Iris pigment epithelial cell (primary cell): ENCODE measurements around the gene UBASH3B.
"Not testable (repeated sequence)": the region's sequence is repeated elsewhere in the genome, so short reads cannot be mapped to it uniquely, and the experiment has no call there.

Experiments used
- DNase-seq: peaks from one replicate; pipeline ENCODE4 v3.0.0-alpha.2; 2011; ENCODE audit warnings: low read depth

Gene UBASH3B

GRCh38 chr11:122812638-122813037, 157.1 kb downstream of the UBASH3B start:
- no peak for DNase-seq

GRCh38 chr11:122813176-122813893, 157.8 kb downstream of the UBASH3B start:
- no peak for DNase-seq

- DNase-seq = no peak
These were observed 158.4 kb downstream of the UBASH3B start for GRCh38 chr11:122813894-122814270.

GRCh38 chr11:122814401-122814800, 158.9 kb downstream of the UBASH3B start:
- DNase-seq = no peak

GRCh38 chr11:122815900-122816299, 160.4 kb downstream of the UBASH3B start:
- DNase-seq = no peak

- no peak for DNase-seq
These were observed 161.4 kb downstream of the UBASH3B start for GRCh38 chr11:122816761-122817520.

GRCh38 chr11:122820158-122820557, 164.6 kb downstream of the UBASH3B start:
- DNase-seq = no peak

GRCh38 chr11:122821169-122821568, 165.6 kb downstream of the UBASH3B start:
- no peak for DNase-seq

GRCh38 chr11:122822241-122822640, 166.7 kb downstream of the UBASH3B start:
- DNase-seq = no peak

GRCh38 chr11:122823564-122823963, 168.0 kb downstream of the UBASH3B start:
- no peak for DNase-seq

GRCh38 chr11:122829371-122829770, 173.8 kb downstream of the UBASH3B start:
- not testable (repeated sequence) for DNase-seq

GRCh38 chr11:122832297-122832696, 176.8 kb downstream of the UBASH3B start:
- DNase-seq = not testable (repeated sequence)

GRCh38 chr11:122832721-122833470, 177.4 kb downstream of the UBASH3B start:
- no peak for DNase-seq

- no peak for DNase-seq
These were observed 178.4 kb downstream of the UBASH3B start for GRCh38 chr11:122833846-122834464.

GRCh38 chr11:122836916-122837315, 181.4 kb downstream of the UBASH3B start:
- DNase-seq = no peak

GRCh38 chr11:122837528-122838346, 182.2 kb downstream of the UBASH3B start:
- DNase-seq = no peak

GRCh38 chr11:122843281-122844141, 188.0 kb downstream of the UBASH3B start:
- no peak for DNase-seq

- DNase-seq = no peak
These were observed 191.9 kb downstream of the UBASH3B start for GRCh38 chr11:122847466-122847865.

GRCh38 chr11:122848186-122848585, 192.7 kb downstream of the UBASH3B start:
- no peak for DNase-seq

- peak; percentile 33 for DNase-seq
These were observed 194.6 kb downstream of the UBASH3B start for GRCh38 chr11:122850076-122850631.
